GM19452 (cell line): ENCODE results near the gene STUB1.

Source experiments
- ATAC-seq: cut with Tn5 transposase; IDR thresholded peaks from one replicate; pipeline ENCODE4 v1.9.1; 2021; ENCODE audit not compliant: unreplicated experiment

STUB1 gene

DNA sequence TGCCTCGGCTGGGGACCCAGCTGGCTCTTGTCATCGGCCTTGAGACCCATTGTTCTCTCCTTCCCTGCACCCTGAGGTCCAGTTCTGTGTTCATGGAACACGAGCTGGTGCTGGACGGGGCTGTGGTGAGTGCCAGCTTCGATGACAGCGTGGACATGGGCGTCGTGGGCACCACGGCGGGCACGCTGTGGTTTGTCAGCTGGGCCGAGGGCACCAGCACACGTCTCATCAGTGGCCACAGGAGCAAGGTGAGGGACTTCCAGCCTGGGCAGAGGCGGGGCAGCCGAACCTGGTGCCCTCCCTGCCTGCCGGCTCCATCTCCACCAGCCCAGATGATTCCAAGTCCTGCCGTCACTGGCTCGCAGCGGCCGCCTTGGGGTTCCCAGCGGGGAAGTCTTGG, 17.6 kb upstream of the STUB1 start:
- ATAC-seq = no peak

DNA sequence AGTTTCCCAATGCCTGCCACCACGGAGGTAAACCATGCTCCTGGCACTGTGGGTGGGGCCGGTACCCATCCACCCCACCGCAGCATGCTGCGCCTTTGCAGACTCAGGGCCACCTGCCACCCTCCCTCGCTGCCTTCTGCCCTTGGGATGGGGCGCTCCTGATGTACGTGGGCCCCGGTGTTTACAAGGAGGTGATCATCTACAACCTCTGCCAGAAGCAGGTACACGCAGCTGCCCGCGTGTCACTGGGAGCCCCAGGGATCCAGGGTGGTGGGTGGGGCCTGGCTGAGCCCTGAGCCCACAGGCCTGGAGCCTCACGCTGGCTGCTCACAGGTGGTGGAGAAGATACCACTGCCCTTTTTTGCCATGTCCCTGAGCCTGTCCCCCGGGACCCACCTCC, 13.6 kb upstream of the STUB1 start:
- no peak for ATAC-seq

DNA sequence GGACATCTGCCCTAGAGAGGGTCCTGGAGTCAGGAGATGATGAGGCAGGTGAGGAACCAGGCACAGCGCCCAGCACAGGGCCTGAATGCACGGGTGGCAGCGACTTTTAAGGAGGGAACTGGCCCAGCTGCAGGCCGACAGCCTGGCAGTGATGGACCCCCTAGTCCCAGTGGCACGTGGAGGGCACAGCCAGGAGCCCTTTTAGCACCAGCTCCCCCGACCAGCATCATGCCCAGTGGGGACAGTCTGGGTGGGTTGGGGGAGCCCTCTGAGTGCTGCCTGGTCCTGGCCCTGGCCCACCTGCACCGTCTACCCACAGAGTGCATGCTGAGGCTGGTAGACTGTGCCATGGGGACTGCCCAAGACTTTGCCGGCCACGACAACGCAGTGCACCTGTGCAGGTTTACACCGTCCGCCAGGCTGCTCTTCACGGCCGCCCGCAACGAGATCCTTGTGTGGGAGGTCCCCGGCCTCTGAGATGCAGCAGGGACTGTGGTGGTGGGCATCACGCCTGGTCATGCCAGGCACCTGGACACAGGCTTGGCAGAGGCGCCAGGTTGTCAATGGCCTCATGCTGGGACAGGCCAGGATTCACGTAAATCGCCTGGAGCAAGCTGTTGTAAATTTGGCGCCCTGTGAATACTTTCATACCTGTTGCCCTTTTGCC, 13.0 kb upstream of the STUB1 start:
- ATAC-seq = no peak

DNA sequence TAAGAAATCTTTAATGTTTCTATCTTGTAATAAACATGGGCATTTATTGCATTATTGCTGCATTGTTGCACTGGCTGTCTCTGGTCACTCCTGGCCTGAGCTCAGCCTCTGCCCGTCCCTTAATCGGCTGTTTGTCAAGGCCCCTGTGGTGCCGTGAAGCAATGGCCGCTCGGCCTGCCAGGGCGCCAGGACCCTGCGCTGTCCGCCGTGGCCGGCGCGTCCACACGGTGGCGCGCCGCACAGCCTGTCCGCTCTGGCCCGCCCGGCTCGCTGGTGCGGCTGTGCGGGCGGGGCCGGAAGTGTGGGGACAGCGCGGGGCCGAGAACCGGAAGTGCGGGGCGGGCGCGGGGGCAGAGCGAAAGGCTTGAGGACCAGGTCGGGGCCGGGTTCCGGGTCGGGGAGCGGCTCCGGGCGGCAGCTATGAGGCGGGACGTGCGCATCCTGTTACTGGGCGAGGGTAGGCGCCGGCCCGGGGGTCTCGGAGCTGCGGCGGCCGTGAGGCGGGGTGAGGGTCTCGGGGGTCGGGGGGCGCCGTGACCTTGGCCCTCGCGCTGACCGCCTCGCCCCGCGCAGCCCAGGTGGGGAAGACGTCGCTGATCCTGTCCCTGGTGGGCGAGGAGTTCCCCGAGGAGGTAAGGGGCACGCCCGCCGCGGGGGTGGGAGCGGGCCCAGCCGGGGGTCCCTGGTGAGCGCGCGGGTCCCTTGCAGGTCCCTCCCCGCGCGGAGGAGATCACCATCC, 12.3 kb upstream of the STUB1 start, which contains the start of gene RHOT2:
TSS of gene RHOT2 (plus strand) at position 353 of the 739 bp plus-strand sequence. CDS start at position 421, 68 bp downstream.
- peak; percentile 88 for ATAC-seq

- no peak for ATAC-seq
Observed at GRCh38 chr16:668519-669171, 11.6 kb upstream of the STUB1 start.

GRCh38 chr16:669666-670065, 10.5 kb upstream of the STUB1 start:
- no peak for ATAC-seq

DNA sequence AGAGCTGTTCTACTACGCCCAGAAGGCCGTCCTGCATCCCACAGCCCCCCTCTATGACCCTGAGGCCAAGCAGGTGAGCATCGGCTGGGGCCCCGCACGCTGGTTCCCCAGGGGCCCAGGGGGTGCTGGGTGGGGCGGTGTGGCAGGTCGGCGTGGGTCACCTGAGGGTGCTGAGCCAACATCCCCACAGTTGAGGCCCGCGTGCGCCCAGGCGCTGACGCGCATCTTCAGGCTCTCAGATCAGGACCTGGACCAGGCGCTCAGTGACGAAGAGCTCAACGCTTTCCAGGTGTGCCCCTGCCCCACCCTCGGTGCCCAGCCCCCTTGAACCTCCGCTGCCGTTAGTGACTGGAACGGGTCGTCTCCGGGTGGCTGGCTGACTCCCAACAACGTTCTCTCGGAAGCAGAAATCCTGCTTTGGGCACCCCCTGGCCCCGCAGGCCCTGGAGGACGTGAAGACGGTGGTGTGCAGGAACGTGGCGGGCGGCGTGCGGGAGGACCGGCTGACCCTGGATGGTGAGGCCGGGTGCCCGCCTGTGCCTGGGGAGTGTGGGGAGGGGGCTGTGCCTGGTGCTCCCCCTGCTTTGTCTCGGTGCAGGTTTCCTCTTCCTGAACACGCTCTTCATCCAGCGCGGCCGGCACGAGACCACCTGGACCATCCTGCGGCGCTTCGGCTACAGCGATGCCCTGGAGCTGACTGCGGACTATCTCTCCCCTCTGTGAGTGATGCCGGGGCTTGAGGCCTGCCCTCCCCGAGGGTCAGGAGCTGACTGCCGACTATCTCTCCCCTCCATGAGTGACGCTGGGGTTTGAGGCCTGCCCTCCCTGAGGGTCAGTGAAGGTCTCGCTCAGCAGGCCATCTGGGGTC, 9.5 kb upstream of the STUB1 start:
- ATAC-seq = no peak

GRCh38 chr16:671353-672131, 8.7 kb upstream of the STUB1 start:
- ATAC-seq = no peak

- no peak for ATAC-seq
Observed at GRCh38 chr16:672371-672770, 7.8 kb upstream of the STUB1 start.

GRCh38 chr16:672851-673250, 7.4 kb upstream of the STUB1 start:
- no peak for ATAC-seq

DNA sequence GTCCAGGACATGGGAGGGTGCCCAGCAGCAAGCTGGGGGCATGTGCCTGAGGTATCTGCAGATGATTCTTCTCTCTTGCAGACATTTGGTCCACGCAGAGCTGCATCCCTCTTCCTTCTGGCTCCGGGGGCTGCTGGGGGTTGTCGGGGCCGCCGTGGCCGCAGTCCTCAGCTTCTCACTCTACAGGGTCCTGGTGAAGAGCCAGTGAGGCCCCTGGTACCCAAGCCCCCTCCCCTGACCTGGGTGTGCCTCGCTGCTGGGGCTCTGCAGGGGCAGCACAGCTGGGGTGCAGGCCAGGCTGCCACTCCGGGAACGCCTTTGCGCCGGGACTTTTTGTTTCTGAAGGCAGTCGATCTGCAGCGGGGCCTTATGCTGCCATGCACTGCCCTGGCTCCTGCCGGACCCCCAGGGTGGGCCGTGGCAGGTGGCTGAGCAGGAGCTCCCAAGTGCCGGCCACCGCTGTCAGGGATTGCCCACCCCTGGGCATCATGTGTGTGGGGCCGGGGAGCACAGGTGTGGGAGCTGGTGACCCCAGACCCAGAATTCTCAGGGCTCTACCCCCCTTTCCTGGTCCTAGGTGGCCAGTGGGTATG, 6.7 kb upstream of the STUB1 start:
- no peak for ATAC-seq

- ATAC-seq = no peak
Observed at GRCh38 chr16:674214-674881, 5.9 kb upstream of the STUB1 start.

DNA sequence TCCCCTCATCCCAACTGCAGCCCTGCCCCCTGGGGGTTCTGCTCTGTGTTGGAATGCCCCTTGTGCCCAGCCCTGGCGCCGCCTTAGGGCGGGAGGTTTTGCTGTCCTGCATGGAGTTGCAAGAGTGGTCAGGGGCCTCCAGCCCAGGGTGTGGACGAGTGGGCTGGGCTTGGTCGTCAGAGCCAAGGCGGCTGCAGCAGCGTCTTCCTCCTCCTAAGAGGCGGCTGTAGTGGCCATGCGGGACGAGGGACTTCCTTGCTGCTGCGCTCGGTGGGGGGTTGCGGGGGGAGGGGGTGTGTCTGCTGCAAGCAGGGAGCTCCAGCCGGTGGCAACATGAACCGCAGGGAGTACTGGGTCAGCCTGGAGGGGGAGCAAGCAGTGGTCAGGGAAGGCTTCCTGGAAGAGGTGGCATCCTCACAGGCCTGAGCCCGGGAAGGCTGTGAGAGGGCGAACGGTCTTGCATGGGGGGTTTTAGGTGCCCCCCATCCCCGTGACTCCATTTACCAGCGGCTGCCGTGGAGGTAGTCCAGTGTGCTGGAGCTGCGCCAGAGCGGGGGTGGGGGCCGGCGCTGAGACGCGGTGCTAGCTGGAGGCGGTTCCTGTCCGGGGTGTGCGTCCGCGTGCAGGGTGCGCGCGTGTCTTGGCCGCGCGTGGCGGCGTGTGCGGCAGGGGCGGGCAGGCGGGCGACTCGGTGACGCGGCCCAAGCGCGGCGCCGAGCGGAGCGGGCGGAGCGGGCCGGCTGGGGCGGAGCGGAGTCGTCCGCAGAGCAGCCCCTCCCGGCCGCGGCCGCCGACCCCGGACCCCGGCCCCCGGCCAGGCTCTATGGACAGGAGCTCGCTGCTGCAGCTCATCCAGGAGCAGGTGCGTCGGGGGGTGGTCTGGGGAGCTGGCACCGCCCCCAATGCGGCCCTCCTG, 5.0 kb upstream of the STUB1 start, which contains the start of gene RHBDL1:
TSS of gene RHBDL1 (plus strand) at position 704 of the 916 bp plus-strand sequence. CDS start at position 824, 120 bp downstream.
- ATAC-seq = no peak

GRCh38 chr16:675884-676564, 4.2 kb upstream of the STUB1 start:
- ATAC-seq = no peak

GRCh38 chr16:676565-676902, 3.7 kb upstream of the STUB1 start:
- ATAC-seq = no peak

DNA sequence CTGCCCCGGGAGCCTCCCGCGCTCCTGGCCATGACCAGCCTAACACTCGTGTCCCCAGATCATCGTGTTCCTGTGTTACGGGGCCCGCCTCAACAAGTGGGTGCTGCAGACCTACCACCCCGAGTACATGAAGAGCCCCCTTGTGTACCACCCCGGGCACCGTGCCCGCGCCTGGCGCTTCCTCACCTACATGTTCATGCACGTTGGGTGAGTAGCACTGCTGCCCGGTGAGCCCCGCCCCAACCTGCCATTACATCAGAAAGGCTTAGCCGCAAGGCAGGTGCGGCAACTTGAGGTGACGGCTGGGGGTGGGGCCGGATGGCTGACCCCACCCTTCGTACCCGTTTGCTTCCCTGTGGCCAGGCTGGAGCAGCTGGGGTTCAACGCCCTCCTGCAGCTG, 3.3 kb upstream of the STUB1 start:
- no peak for ATAC-seq

DNA sequence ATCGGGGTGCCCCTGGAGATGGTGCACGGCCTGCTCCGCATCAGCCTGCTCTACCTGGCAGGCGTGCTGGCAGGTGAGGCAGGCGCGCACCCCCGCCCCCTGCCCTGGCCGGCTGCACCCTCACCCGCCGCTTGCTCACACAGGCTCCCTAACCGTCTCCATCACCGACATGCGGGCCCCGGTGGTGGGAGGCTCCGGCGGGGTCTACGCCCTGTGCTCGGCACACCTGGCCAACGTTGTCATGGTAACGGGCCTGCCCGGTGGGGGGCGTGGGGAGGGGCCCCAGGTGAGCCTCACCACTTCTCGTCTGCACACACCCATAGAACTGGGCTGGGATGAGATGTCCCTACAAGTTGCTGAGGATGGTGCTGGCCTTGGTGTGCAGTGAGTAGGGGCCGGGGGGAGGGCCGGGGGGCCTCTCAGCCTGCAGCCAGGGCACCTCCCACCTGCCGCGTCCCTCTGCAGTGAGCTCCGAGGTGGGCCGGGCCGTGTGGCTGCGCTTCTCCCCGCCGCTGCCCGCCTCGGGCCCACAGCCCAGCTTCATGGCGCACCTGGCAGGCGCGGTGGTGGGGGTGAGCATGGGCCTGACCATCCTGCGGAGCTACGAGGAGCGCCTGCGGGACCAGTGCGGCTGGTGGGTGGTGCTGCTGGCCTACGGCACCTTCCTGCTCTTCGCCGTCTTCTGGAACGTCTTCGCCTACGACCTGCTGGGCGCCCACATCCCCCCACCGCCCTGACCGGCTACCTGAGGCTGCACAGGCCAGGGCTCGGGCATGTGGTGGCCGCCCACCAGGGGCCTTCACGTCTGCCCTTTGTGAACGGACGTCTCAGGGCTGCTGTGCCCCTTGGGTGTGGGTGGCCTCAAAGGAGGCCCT, 2.7 kb upstream of the STUB1 start:
- no peak for ATAC-seq
